Gastroesophageal sphincter (tissue), 4 donors: ENCODE data around the gene TNS3. TPM values are rescaled to one million over a fixed set of nuclear protein-coding genes. Genes with fewer than 3 reads are reported as not detected.

Experiments
- ATAC-seq: fragments of 150-250 bp; one replicate; pipeline ENCODE4 v1.9.1; 2016; ENCODE audit warnings: mild to moderate bottlenecking, moderate library complexity
- H3K27ac ChIP-seq, 4 donors: fragments of 200-600 bp; sonication (generic) in 3 of 4; 1 replicate in 3 of 4; 2 replicates in 1 of 4; pipeline ENCODE4 v1.5.1; 2016 to 2019
- H3K27me3 ChIP-seq: fragments of 200-600 bp; sonication (generic); one replicate; pipeline ENCODE4 v1.5.1; 2019
- H3K36me3 ChIP-seq, 2 donors: fragments of 200-600 bp; sonication (generic); one replicate each; pipeline ENCODE4 v1.5.1; 2019; ENCODE audit warnings: control low read depth in 1 of 2
- H3K4me1 ChIP-seq, 3 donors: fragments of 200-600 bp; sonication (generic); 1 replicate in 2 of 3; 2 replicates in 1 of 3; pipeline ENCODE4 v1.5.1; 2016 to 2019; ENCODE audit warnings: control low read depth in 2 of 3
- H3K4me3 ChIP-seq, 2 donors: fragments of 200-600 bp; sonication (generic); one replicate each; pipeline ENCODE4 v1.5.1; 2019; ENCODE audit warnings: mild to moderate bottlenecking in 1 of 2, moderate library complexity in 1 of 2
- H3K9me3 ChIP-seq, 3 donors: fragments of 200-600 bp; sonication (generic); one replicate each; pipeline ENCODE4 v1.5.1; 2017 to 2019; ENCODE audit warnings: control low read depth in 2 of 3
- EP300 ChIP-seq: sonication (generic); formaldehyde crosslinking; IDR thresholded peaks from one replicate; pipeline ENCODE4 v1.6.1; 2017; ENCODE audit warnings: antibody characterized with exemption, mild to moderate bottlenecking
- POLR2A ChIP-seq, 2 donors: fragments of 450-650 bp; IDR thresholded peaks; one replicate each; pipeline ENCODE4 v1.6.1; 2017; ENCODE audit warnings: antibody characterized with exemption in 2 of 2, mild to moderate bottlenecking in 2 of 2, moderate library complexity in 1 of 2
- POLR2AphosphoS5 ChIP-seq: sonication (generic); formaldehyde crosslinking; IDR thresholded peaks from one replicate; pipeline ENCODE4 v1.6.1; 2017; ENCODE audit warnings: antibody characterized with exemption
- WGBS, 2 donors: methylation state at CpG; one replicate each; pipeline ENCODE4 v1.1.5; 2018; ENCODE audit warnings: low coverage in 1 of 2; 5-methylcytosine and 5-hydroxymethylcytosine counted together
- total RNA-seq, 4 donors: library from RNA; depleted of rRNA; stranded (reverse); fragments of >200 nt; gene quantifications; one replicate each; pipeline ENCODE4 v1.1.0, GENCODE V29; 2016
- TF ChIP-seq, protein P1 (sequence below), 4 experiments: fragments of 200-600 bp in 2 of 4; fragments of 450-650 bp in 2 of 4; sonication (generic) in 1 of 4; IDR thresholded peaks; one replicate each; pipeline ENCODE4 v1.5.1; 2017 to 2019; ENCODE audit warnings: antibody characterized with exemption in 4 of 4, mild to moderate bottlenecking in 2 of 4, moderate library complexity in 2 of 4

The TNS3 gene
- total RNA-seq, 4 donors from 2014 or later: 35.0 to 61.3 (median 45.1) TPM

DNA sequence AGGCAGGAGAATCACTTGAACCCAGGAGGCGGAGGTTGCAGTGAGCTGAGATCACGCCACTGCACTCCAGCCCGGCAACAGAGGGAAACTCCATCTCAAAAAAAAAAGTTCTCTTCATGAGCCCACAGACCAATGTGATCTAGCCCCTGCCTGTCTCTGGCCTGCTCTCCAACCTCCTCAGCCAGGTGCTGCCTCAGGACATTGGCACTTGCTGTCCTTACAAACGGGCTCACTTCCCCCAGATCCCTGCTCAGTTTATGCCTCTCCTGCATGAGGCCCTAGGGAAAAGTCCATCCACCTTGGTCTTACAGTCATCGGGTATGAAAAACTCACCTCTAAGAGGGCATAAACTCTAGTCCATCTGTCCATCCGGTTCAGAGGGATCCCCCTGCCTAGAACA is 32.5 kb downstream of the TNS3 start:
- TF ChIP-seq EP300 (no peak), POLR2AphosphoS5 (no peak), POLR2A (IDR thresholded peaks at IDR 0.05) (no peak)
- TF ChIP-seq, protein P1, sequence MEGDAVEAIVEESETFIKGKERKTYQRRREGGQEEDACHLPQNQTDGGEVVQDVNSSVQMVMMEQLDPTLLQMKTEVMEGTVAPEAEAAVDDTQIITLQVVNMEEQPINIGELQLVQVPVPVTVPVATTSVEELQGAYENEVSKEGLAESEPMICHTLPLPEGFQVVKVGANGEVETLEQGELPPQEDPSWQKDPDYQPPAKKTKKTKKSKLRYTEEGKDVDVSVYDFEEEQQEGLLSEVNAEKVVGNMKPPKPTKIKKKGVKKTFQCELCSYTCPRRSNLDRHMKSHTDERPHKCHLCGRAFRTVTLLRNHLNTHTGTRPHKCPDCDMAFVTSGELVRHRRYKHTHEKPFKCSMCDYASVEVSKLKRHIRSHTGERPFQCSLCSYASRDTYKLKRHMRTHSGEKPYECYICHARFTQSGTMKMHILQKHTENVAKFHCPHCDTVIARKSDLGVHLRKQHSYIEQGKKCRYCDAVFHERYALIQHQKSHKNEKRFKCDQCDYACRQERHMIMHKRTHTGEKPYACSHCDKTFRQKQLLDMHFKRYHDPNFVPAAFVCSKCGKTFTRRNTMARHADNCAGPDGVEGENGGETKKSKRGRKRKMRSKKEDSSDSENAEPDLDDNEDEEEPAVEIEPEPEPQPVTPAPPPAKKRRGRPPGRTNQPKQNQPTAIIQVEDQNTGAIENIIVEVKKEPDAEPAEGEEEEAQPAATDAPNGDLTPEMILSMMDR (IDR thresholded peaks at IDR 0.05): no peak
- H3K36me3 ChIP-seq: no peaks in the 10 kb centered on the region
- ATAC-seq: no peak
- 89% methylated on average over 4 of the region's 6 CpGs; no CpG with 5 or more reads in 1 of the 2 donors for WGBS, 2 donors
- no peak overlapping the region for H3K27ac ChIP-seq
- peaks cover 0 to 24% (median 0%) of the 10 kb centered on the region in 3 donors for H3K4me1 ChIP-seq
- no peak overlapping the region for H3K4me3 ChIP-seq
- H3K27me3 ChIP-seq: no peaks in the 10 kb centered on the region
- no peaks in the 10 kb centered on the region for H3K9me3 ChIP-seq

DNA sequence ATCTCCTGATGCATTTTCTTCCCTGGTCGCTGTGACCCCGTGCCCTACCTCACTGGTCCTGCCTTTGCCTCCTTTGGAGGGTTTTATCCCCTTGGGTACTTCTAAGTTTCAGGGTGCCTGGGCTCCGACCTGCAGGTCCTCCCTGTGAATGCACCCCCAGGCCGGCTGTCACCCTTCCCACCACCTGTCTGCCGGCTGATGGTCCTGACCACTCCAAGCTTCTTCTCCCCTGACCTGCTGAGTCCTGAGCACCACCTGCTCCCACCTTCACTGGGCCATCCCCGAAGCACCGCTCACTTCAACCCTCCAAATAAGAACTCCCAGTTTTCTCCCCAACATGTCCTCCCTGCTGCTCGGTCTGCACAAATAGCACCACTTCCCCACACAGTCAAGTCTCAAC is 33.4 kb downstream of the TNS3 start:
- H3K4me1 ChIP-seq: peaks cover 0 to 24% (median 0%) of the 10 kb centered on the region in 3 donors
- H3K9me3 ChIP-seq: no peaks in the 10 kb centered on the region
- no peak overlapping the region for H3K4me3 ChIP-seq
- H3K36me3 ChIP-seq: no peaks in the 10 kb centered on the region
- H3K27ac ChIP-seq: no peak overlapping the region
- no peak for TF ChIP-seq POLR2AphosphoS5
- TF ChIP-seq, protein P1 (IDR thresholded peaks at IDR 0.05): no peak
- no peak for TF ChIP-seq POLR2A (IDR thresholded peaks at IDR 0.05)
- no peak for TF ChIP-seq EP300
- ATAC-seq: no peak
- no peaks in the 10 kb centered on the region for H3K27me3 ChIP-seq
- WGBS, 2 donors: 97 to 98% methylated on average over 5 to 8 of the region's 8 CpGs

DNA sequence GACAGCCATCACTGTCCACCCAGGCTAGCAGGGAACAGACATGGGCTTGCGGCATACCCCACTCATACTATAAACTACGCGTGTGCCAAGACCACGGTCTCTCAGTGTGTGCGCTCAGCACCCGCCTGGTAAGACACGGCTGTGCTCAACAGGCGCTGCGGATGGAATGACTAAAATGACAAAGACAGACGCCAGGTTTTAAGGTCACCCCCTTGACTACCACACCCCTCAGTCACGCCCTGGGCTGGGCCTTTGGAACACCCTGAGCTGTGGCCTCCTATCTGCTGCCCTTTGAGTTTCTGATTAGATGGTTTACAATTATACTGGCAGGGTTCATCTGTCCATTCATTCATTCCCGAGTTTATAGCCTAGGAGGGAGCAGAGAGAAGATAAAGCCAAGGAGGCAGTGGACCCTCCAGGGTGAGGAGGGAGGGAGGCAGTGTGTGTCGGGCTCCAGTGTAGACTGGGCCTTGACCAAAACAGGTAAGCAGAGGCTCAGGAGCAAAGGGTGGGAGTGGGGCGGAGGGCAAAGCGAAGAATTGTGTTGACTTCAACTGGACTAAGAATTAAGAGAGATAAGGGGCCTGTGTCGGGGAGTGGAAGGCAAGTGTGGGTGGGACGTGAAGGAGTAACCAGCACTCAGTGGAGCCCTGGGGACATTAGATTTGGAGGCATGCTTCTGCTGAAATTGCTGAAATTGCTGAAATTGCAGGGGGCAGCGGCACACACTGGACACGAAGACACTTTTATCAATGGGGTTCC is 35.0 kb downstream of the TNS3 start:
- TF ChIP-seq POLR2AphosphoS5 (no peak), EP300 (no peak), POLR2A (IDR thresholded peaks at IDR 0.05) (no peak)
- TF ChIP-seq, protein P1 (IDR thresholded peaks at IDR 0.05): no peak
- WGBS, 2 donors: 80 to 91% methylated on average over 2 to 12 of the region's 19 CpGs

DNA sequence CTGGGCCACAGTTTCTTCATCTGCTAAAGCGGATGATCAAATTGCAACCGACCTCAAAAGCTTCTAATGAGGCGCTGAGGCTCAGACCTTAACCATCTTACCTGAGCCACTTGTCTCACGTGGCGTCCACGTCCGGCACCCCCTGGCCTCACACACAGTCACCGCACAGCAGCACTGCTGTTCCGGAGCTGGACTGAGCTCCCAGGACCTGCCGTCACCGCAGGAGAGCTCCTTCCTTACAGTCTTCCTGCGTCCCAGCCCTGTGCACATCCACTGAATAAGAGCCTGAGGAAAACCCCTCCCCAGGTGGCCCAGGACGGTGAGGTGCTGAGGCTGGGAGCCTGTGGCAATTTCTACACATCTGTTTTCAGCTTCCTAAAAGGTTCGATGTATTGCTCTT is 35.7 kb downstream of the TNS3 start:
- no peaks in the 10 kb centered on the region for H3K9me3 ChIP-seq
- no peaks in the 10 kb centered on the region for H3K27me3 ChIP-seq
- no peaks in the 10 kb centered on the region for H3K36me3 ChIP-seq
- TF ChIP-seq, protein P1 (IDR thresholded peaks at IDR 0.05): no peak
- no peak for TF ChIP-seq EP300
- TF ChIP-seq POLR2A (IDR thresholded peaks at IDR 0.05): no peak
- TF ChIP-seq POLR2AphosphoS5: no peak
- no peak overlapping the region for H3K27ac ChIP-seq
- no peak for ATAC-seq
- peaks cover 0 to 4% (median 0%) of the 10 kb centered on the region in 3 donors for H3K4me1 ChIP-seq
- WGBS, 2 donors: 90 to 100% methylated on average over 2 to 9 of the region's 14 CpGs
- H3K4me3 ChIP-seq: no peak overlapping the region

More for the DNA sequence above, 35.0 kb downstream of the TNS3 start:
- Histone ChIP-seq H3K27ac (no peak overlapping the region), H3K4me1 (peaks cover 0 to 12% (median 0%) of the 10 kb centered on the region in 3 donors), H3K9me3 (no peaks in the 10 kb centered on the region), H3K27me3 (no peaks in the 10 kb centered on the region), H3K36me3 (no peaks in the 10 kb centered on the region), H3K4me3 (no peak overlapping the region)
- no peak for ATAC-seq

DNA sequence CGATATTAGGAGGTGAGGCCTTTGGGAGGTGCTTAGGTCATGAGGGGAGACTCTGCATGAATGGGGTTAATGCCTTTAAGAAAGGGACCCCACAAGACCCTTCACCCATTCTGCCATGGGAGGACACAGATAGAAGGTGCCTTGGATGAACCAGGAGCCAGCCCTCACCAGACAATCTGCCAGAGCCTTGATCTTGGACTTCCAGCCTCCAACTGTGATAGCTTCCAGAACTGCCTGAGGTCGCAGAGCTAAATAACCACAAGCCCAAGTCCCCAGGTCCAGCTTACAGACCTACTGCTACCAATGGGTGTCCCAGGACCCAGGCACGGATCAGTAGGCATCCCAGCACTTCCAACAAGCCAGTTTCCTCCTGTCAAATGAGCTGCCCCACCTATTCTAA is 37.5 kb downstream of the TNS3 start:
- TF ChIP-seq, protein P1 (IDR thresholded peaks at IDR 0.05): no peak
- TF ChIP-seq POLR2AphosphoS5 (no peak), EP300 (no peak), POLR2A (IDR thresholded peaks at IDR 0.05) (no peak)
- WGBS, 2 donors: 100% methylated on average over 3 of the region's 3 CpGs; no CpG with 5 or more reads in 1 of the 2 donors
- no peak for ATAC-seq

More for the DNA sequence above, 37.5 kb downstream of the TNS3 start:
- Histone ChIP-seq H3K9me3 (no peaks in the 10 kb centered on the region), H3K27ac (no peak overlapping the region), H3K27me3 (no peaks in the 10 kb centered on the region), H3K36me3 (no peaks in the 10 kb centered on the region), H3K4me1 (no peaks in the 10 kb centered on the region), H3K4me3 (no peak overlapping the region)
